Astrocyte of the cerebellum (primary cell): ENCODE measurements around the gene CPN2.

Source experiments
- DNase-seq: peaks from one replicate; pipeline ENCODE4 v3.0.0-alpha.2; 2011; ENCODE audit warnings: low read depth
- H3K4me3 ChIP-seq: 2 replicates; pipeline ENCODE4 v1.5.1; 2011; ENCODE audit warnings: mild to moderate bottlenecking, low read depth, low read length, moderate library complexity
- CTCF ChIP-seq: IDR thresholded peaks from 2 replicates; pipeline ENCODE4 v1.5.1; 2012; ENCODE audit warnings: low read length, low read depth, moderate library complexity, mild to moderate bottlenecking; ENCODE audit errors: missing control alignments
- in situ Hi-C: cut with HindIII; loops from 2 replicates; pipeline ENCODE4 v1.10.0; 2017; ENCODE audit warnings: low sequenced_read_pairs

CPN2 gene

GRCh38 chr3:194318511-194319161, 32.5 kb downstream of the CPN2 start:
- no peak for TF ChIP-seq CTCF
- in situ Hi-C loops, result loop anchor here (25.0 kb wide), 1 partner anchor 656 kb away; no protein-coding TSS in a partner anchor
- H3K4me3 ChIP-seq, result no peak overlapping the region
- DNase-seq, result no peak

- no peak for DNase-seq
- no peak for TF ChIP-seq CTCF
- in situ Hi-C loops, result loop anchor here (25.0 kb wide), 1 partner anchor 655 kb away; no protein-coding TSS in a partner anchor
- H3K4me3 ChIP-seq, result no peak overlapping the region
Observed at GRCh38 chr3:194316918-194317317, 34.2 kb downstream of the CPN2 start.

- TF ChIP-seq CTCF, result no peak
- in situ Hi-C loops, result loop anchor here (25.0 kb wide), 1 partner anchor 654 kb away; no protein-coding TSS in a partner anchor
- DNase-seq, result no peak
- H3K4me3 ChIP-seq, result peak overlapping the region; percentile 34
Observed at GRCh38 chr3:194315965-194316361, 35.2 kb downstream of the CPN2 start.

- in situ Hi-C loops, result loop anchor here (25.0 kb wide), 1 partner anchor 653 kb away; no protein-coding TSS in a partner anchor
- H3K4me3 ChIP-seq, result peak overlapping the region; percentile 34
- peak; percentile 71 for DNase-seq
- TF ChIP-seq CTCF, result peak; percentile 80
Observed at GRCh38 chr3:194315088-194315964, 35.8 kb downstream of the CPN2 start.

GRCh38 chr3:194314388-194315068, 36.6 kb downstream of the CPN2 start:
- H3K4me3 ChIP-seq, result no peak overlapping the region
- no peak for DNase-seq
- in situ Hi-C loops, result loop anchor here (25.0 kb wide), 1 partner anchor 652 kb away; no protein-coding TSS in a partner anchor
- no peak for TF ChIP-seq CTCF

GRCh38 chr3:194313560-194314387, 37.4 kb downstream of the CPN2 start:
- in situ Hi-C loops, result loop anchor here (25.0 kb wide), 1 partner anchor 651 kb away; no protein-coding TSS in a partner anchor
- no peak overlapping the region for H3K4me3 ChIP-seq
- no peak for DNase-seq
- TF ChIP-seq CTCF, result no peak
